Embryonic facial prominence (tissue), 1 donor: ENCODE measurements around the gene DMP1.
"Not testable (repeated sequence)": the region's sequence is repeated elsewhere in the genome, so short reads cannot be mapped to it uniquely, and the experiment has no call there.

Experiments used
- DNase-seq: peaks from one replicate; pipeline ENCODE4 v3.0.0-alpha.2; 2016; ENCODE audit errors: extremely low spot score

Gene DMP1

DNA sequence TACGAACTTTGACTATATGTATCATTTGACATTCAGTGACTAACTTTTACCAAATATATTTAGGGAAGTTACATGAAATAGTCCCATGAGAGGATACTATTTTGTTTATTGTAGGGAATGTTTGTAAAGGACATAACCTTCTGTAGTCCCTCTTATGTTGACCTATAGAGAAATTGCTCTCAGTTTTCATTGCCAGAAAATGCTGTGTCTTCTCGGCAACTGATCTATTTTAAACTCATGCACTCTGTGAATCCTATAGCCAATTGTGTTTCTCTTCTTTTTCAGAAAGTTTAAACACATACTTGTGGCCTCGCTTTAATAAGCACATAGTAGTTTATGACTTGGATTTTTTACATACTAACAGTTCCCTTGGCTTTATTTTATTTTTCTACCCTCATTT lies 38.2 kb downstream of the DMP1 start:
- DNase-seq: no peak

- not testable (repeated sequence) for DNase-seq
These were observed 40.9 kb downstream of the DMP1 start for GRCh38 chr4:87690947-87691346.

DNA sequence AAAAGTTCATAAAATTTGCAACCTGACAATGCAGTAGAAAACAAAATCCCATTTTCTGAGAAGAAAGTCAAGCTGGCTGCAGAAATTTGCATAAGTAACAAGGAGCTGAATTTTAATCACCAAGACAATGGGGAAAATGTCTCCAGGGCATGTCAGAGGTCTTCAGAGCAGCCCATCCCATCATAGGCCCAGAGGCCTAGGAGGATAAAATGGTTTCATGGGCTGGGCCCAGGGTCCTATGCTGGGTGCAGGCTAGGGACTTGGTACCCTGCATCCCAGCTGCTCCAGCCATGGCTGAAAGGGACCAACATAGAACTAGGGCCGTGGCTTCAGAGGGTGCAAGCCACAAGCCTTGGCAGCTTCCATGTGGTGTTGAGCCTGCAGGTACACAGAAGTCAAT lies 42.0 kb downstream of the DMP1 start:
- DNase-seq: not testable (repeated sequence)

DNA sequence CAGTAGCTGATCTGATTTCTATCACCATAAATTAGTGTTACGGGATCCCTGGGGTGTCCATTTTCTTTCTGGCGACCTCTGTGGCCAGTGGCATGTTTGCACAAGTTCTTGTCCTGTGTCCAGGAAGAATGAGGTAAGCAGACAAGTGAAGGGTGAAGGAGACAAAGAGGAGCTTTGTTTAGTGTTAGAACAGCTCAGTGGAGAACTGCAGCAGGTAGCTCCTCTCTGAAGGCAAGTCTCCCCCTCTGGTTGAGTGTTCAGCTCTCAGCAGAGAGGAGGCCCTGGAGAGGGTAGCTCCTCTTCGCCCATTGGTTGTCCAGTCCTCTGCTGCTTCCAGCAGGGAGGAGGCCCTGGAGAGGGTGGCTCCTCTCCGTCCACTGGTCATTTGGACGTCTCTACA lies 47.2 kb downstream of the DMP1 start:
- DNase-seq: no peak

DNA sequence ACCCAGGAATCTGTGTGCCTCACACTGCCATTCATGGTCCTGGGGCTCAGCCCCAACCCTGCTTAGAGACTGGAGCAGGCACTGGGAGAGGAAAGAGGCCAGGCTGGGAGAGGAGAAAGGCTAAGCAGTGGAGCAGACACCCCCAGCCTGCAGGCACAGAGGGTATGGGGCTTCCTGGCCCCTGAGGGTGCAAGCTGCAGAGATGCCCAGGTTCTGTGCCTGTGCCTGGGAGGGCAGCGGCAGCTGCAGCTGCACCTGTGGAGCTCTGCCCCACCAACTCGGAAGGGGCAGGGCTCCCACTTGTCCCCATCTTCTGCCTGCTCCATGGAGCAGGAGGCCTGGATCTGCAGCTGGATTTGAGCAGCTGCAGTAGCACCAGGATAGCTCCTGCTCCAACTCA lies 47.9 kb downstream of the DMP1 start:
- no peak for DNase-seq

- DNase-seq: no peak
These were observed 48.3 kb downstream of the DMP1 start for GRCh38 chr4:87698394-87698793.

- no peak for DNase-seq
These were observed 53.9 kb downstream of the DMP1 start for GRCh38 chr4:87704001-87704400.

DNA sequence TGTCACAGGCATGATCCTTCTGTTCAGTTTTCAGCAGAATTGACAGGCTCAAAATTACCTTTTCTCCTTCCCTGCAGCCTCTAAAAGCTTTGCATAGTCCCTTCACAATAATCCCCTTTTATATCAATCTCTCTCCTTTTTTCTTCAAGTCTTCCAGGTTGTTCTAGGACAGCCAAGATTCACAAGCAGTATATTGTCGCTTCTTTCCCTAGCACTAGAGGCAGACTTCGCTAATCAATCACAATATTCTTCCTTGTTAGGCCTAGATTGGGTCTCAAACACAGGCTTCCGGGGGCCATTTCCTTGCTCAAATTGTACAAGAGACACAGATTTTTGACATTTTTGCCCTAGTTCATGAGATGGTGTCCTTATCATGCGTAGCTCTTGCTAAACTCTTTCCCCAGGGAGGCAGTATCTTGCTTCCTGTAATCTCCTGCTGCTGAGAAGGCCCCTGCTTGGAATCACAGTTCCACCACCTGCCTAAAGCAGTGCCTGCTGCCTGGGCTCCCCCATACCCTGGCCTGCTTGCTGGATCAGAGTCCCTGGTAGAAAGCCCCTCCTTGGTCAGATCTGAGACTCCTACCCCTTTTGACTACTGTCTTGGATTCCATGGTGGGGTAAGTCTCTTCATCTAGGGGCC lies 57.3 kb downstream of the DMP1 start:
- no peak for DNase-seq
